Thyroid gland (tissue), 4 donors: ENCODE results near the gene AMMECR1. TPM values are rescaled to one million over a fixed set of nuclear protein-coding genes. Genes with fewer than 3 reads are reported as not detected.
A peak's percentile ranks its signal among the peaks of the same experiment; 100 is the strongest.

Source experiments
- DNase-seq, 2 donors: peaks; one replicate each; pipeline ENCODE4 v3.0.0-alpha.2; 2019
- H3K27ac ChIP-seq, 3 donors: fragments of 200-600 bp; sonication (generic); 1 replicate in 2 of 3; 2 replicates in 1 of 3; pipeline ENCODE4 v1.5.1; 2016 to 2019; ENCODE audit warnings: mild to moderate bottlenecking in 1 of 3, moderate library complexity in 1 of 3
- H3K27me3 ChIP-seq: fragments of 200-600 bp; sonication (generic); one replicate; pipeline ENCODE4 v1.5.1; 2019
- H3K36me3 ChIP-seq, 2 donors: fragments of 200-600 bp; sonication (generic); one replicate each; pipeline ENCODE4 v1.5.1; 2016 to 2019
- H3K4me1 ChIP-seq, 2 donors: fragments of 200-600 bp; sonication (generic); one replicate each; pipeline ENCODE4 v1.5.1; 2017 to 2019
- H3K4me3 ChIP-seq, 3 donors: fragments of 200-600 bp; sonication (generic); replicated peaks in 1 of 3; 1 replicate in 2 of 3; 2 replicates in 1 of 3; pipeline ENCODE4 v1.5.1; 2016; ENCODE audit warnings: mild to moderate bottlenecking in 1 of 3
- H3K9me3 ChIP-seq: fragments of 200-600 bp; sonication (generic); one replicate; pipeline ENCODE4 v1.5.1; 2017
- CTCF ChIP-seq, 6 experiments: fragments of 200-600 bp in 3 of 6; fragments of 450-650 bp in 3 of 6; sonication (generic) in 3 of 6; IDR thresholded peaks; one replicate each; pipeline ENCODE4 v1.5.1; 2016 to 2019; ENCODE audit warnings: antibody characterized with exemption in 6 of 6, mild to moderate bottlenecking in 2 of 6, inconsistent platforms in 1 of 6, moderate library complexity in 1 of 6
- POLR2A ChIP-seq, 2 donors: fragments of 450-650 bp; IDR thresholded peaks; one replicate each; pipeline ENCODE4 v1.6.1; 2017; ENCODE audit warnings: antibody characterized with exemption in 2 of 2, mild to moderate bottlenecking in 2 of 2, moderate library complexity in 1 of 2
- WGBS, 2 donors: methylation state at CpG; one replicate each; pipeline ENCODE4 v1.1.5; 2017; 5-methylcytosine and 5-hydroxymethylcytosine counted together
- intact Hi-C: fragments of 100-400 bp; cut with DNase I; formaldehyde crosslinking; loops from one replicate; pipeline ENCODE4 v1.15.1; 2023
- total RNA-seq, 4 donors: library from RNA; depleted of rRNA; stranded (reverse); fragments of >200 nt; gene quantifications; one replicate each; pipeline ENCODE4 v1.2.3, GENCODE V29; 2016

AMMECR1 gene
- total RNA-seq = 10 to 100 TPM in 3 of 4 donors, 1 to 10 TPM in 1; 6.2 to 38.0 (median 11.0) TPM

- WGBS, 2 donors = 1% methylated on average over 17 to 21 of the region's 78 CpGs
- TF ChIP-seq CTCF (IDR thresholded peaks at IDR 0.05) (no peak), POLR2A (IDR thresholded peaks at IDR 0.05) (peak in 1 of 2 donors; percentile 90)
- intact Hi-C loops = no loop called here
- peak within 1 kb of the TSS; percentile 39 to 76 (median 52) for H3K4me3 ChIP-seq
- peak; percentile 77 to 78 for DNase-seq
- H3K4me1 ChIP-seq = no peaks in the 10 kb centered on the region
- peak within 1 kb of the TSS; percentile 64 to 86 (median 82) for H3K27ac ChIP-seq
- H3K27me3 ChIP-seq = no peaks in the 10 kb centered on the region
- H3K9me3 ChIP-seq = no peaks in the 10 kb centered on the region
- H3K36me3 ChIP-seq = no peaks in the 10 kb centered on the region
These were observed at the start of gene AMMECR1 for GRCh38 chrX:110317820-110318663. Gene AMMECR1 (minus strand): TSS chrX:110318085. CDS start chrX:110318071, 14 bp downstream.

- intact Hi-C loops = no loop called here
- no peaks in the 10 kb centered on the region for H3K9me3 ChIP-seq
- whole genome bisulfite sequencing, 2 donors = 89 to 91% methylated on average over 1 of the region's 1 CpG
- H3K4me1 ChIP-seq = no peaks in the 10 kb centered on the region
- H3K27ac ChIP-seq = no peak overlapping the region
- H3K27me3 ChIP-seq = no peaks in the 10 kb centered on the region
- no peak overlapping the region for H3K4me3 ChIP-seq
- no peaks in the 10 kb centered on the region for H3K36me3 ChIP-seq
- no peak for TF ChIP-seq CTCF (IDR thresholded peaks at IDR 0.05)
- no peak for TF ChIP-seq POLR2A (IDR thresholded peaks at IDR 0.05)
- no peak for DNase-seq
These were observed 45.4 kb upstream of the AMMECR1 start for GRCh38 chrX:110363244-110363643.

- H3K9me3 ChIP-seq = no peaks in the 10 kb centered on the region
- TF ChIP-seq CTCF (IDR thresholded peaks at IDR 0.05) = no peak
- TF ChIP-seq POLR2A (IDR thresholded peaks at IDR 0.05) = no peak
- intact Hi-C loops = no loop called here
These were observed 41.4 kb upstream of the AMMECR1 start for GRCh38 chrX:110359273-110359672.

DNA sequence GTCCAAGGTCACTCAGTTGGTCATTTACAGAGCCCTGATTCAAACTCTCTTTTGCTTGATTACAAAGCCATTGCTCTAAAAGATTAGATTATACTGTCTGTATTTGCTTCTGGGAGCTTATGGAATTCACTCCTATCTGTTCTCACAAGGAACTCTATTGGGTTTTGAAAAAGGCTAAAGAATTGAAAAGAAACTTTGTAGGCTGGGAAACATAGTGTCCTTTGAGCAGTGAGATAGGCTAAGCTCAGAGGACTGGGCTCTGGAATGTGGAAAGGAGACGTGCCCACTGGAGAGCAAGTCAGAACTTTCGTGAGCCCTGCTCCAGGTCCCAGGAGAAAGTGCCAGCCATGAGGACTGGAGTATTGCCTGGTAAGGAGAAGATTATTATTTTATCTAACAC lies 40.7 kb upstream of the AMMECR1 start, which contains the start of gene RTL9:
RTL9 (plus strand) TSS at position 301 of the 400 bp plus-strand sequence. CDS start 91,770 bp downstream, outside the sequence.
- WGBS, 2 donors = 93 to 96% methylated on average over 2 of the region's 2 CpGs
- no peak within 1 kb of the TSS for H3K27ac ChIP-seq
- H3K36me3 ChIP-seq = no peaks in the 10 kb centered on the region
- DNase-seq = no peak
- intact Hi-C loops = no loop called here
- H3K4me1 ChIP-seq = no peaks in the 10 kb centered on the region
- no peaks in the 10 kb centered on the region for H3K27me3 ChIP-seq
- TF ChIP-seq POLR2A (IDR thresholded peaks at IDR 0.05) = no peak
- no peak for TF ChIP-seq CTCF (IDR thresholded peaks at IDR 0.05)
- H3K4me3 ChIP-seq = no peak within 1 kb of the TSS
- no peaks in the 10 kb centered on the region for H3K9me3 ChIP-seq

More at GRCh38 chrX:110359273-110359672, 41.4 kb upstream of the AMMECR1 start:
- Histone ChIP-seq H3K4me1 (no peaks in the 10 kb centered on the region), H3K27me3 (no peaks in the 10 kb centered on the region), H3K36me3 (no peaks in the 10 kb centered on the region), H3K4me3 (no peak overlapping the region), H3K27ac (no peak overlapping the region)
- no peak for DNase-seq
- 50 to 68% methylated on average over 1 of the region's 1 CpG for WGBS, 2 donors

DNA sequence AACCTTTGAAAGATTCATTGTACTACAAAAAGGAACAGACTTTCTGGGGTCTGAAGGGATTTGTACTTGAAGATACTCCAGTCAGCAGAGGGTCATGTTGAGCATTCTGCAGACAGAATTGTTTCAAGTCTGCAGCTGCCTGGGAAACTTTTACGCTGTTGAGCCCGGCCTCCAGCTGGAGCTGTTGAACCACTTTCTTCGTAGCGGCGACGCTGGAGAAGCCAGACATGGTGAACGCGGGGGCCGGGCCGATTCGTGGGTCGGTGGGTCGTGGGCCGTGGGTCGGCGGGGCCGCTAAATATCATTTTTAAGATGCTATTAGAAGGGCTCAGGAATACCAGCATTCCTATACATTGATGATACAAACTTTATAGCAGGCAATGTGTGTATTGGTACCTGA lies 28.8 kb upstream of the AMMECR1 start:
- no peaks in the 10 kb centered on the region for H3K4me1 ChIP-seq
- WGBS, 2 donors = 47 to 51% methylated on average over 8 to 17 of the region's 17 CpGs

More for the DNA sequence above, 28.8 kb upstream of the AMMECR1 start:
- peak in 1 of 6 experiments; percentile 6 for TF ChIP-seq CTCF (IDR thresholded peaks at IDR 0.05)
- TF ChIP-seq POLR2A (IDR thresholded peaks at IDR 0.05) = no peak
- intact Hi-C loops = no loop called here
- Histone ChIP-seq H3K27ac (no peak overlapping the region), H3K36me3 (no peaks in the 10 kb centered on the region), H3K9me3 (no peaks in the 10 kb centered on the region), H3K27me3 (no peaks in the 10 kb centered on the region), H3K4me3 (no peak overlapping the region)
- DNase-seq = peak; percentile 25 to 29
